Osteoblast (primary cell): ENCODE results near the gene TIMMDC1. TPM values are rescaled to one million over a fixed set of nuclear protein-coding genes. Genes with fewer than 3 reads are reported as not detected.

ENCODE experiments used
- DNase-seq: peaks from one replicate; pipeline ENCODE4 v3.0.0; 2011; ENCODE audit warnings: low spot score, mixed read lengths; ENCODE audit not compliant: insufficient read length; ENCODE audit errors: missing footprints
- H2AFZ ChIP-seq: 2 replicates; pipeline ENCODE4 v1.6.0; 2011; ENCODE audit warnings: mild to moderate bottlenecking, low read length
- H3K27ac ChIP-seq: 2 replicates; pipeline ENCODE4 v1.5.1; 2011; ENCODE audit warnings: mild to moderate bottlenecking, low read depth, low read length, moderate library complexity
- H3K27me3 ChIP-seq: 2 replicates; pipeline ENCODE4 v1.6.0; 2012; ENCODE audit warnings: mild to moderate bottlenecking, control low read depth, inconsistent platforms, low read length, moderate library complexity; ENCODE audit not compliant: insufficient read depth
- H3K36me3 ChIP-seq: 2 replicates; pipeline ENCODE4 v1.5.1; 2011; ENCODE audit warnings: mild to moderate bottlenecking, low read length, control low read depth, moderate library complexity; ENCODE audit not compliant: insufficient read depth
- H3K4me1 ChIP-seq: 2 replicates; pipeline ENCODE4 v1.5.1; 2011; ENCODE audit warnings: mild to moderate bottlenecking, low read length, control low read depth, moderate library complexity; ENCODE audit not compliant: insufficient read depth
- H3K4me2 ChIP-seq: 2 replicates; pipeline ENCODE4 v1.6.0; 2011; ENCODE audit warnings: mild to moderate bottlenecking, low read length; ENCODE audit not compliant: insufficient read depth
- H3K4me3 ChIP-seq: fragments of 200-600 bp; sonication (generic); 3 replicates; pipeline ENCODE4 v1.5.1; 2012; ENCODE audit warnings: mild to moderate bottlenecking, low read length, inconsistent platforms; ENCODE audit not compliant: insufficient read depth
- H3K79me2 ChIP-seq: 2 replicates; pipeline ENCODE4 v1.6.0; 2012; ENCODE audit warnings: mild to moderate bottlenecking, low read length, control low read depth, inconsistent platforms; ENCODE audit not compliant: insufficient read depth
- H3K9me3 ChIP-seq: 2 replicates; pipeline ENCODE4 v1.5.1; 2011; ENCODE audit warnings: low read depth, low read length, control low read depth
- H4K20me1 ChIP-seq: 2 replicates; pipeline ENCODE4 v1.6.0; 2012; ENCODE audit warnings: mild to moderate bottlenecking, low read length, control low read depth; ENCODE audit not compliant: insufficient read depth
- total RNA-seq: library from RNA; depleted of rRNA; stranded (reverse); fragments of >200 nt; gene quantifications from 2 replicates; pipeline ENCODE4 v1.2.3, GENCODE V29; 2012
- TF ChIP-seq, protein P1 (sequence below): IDR thresholded peaks from 2 replicates; pipeline ENCODE4 v1.5.1; 2011; ENCODE audit warnings: mild to moderate bottlenecking, low read depth, low read length, moderate library complexity; ENCODE audit errors: extremely low read depth

The TIMMDC1 gene
- total RNA-seq, 1 donor = 59.4 TPM

DNA sequence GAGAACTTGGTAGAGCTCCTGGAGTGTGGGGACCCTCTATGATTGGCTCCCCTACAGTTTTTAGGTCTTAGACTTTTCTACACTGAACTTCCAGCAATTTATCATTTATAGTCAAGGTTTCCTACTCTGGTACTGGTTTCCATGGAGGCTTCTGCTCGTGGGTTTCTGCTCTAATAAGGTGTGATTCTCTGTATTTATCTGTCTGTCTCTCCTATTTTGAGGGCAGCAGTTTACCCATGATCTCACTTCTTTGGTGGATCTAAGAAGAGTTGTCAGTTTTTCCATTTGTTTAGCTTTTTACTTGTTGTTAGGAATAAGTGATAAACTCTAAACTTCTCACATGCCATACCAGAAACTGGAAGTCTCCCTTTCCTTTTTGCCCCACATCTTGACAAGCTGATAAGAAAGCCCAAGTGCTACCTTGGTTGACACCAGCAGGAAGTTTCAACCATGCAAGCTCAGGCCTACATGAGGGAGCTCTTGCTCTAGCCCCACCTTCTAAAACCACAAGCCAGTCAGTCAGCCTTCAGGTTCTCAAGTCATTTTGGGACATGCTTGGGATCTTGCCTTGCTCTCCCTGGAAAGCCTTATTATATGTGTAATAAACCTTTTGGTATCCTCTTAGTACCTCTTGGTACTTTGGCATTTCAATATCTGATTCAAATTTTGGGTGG lies 10.0 kb downstream of the TIMMDC1 start:
- no peak for DNase-seq
- TF ChIP-seq, protein P1, sequence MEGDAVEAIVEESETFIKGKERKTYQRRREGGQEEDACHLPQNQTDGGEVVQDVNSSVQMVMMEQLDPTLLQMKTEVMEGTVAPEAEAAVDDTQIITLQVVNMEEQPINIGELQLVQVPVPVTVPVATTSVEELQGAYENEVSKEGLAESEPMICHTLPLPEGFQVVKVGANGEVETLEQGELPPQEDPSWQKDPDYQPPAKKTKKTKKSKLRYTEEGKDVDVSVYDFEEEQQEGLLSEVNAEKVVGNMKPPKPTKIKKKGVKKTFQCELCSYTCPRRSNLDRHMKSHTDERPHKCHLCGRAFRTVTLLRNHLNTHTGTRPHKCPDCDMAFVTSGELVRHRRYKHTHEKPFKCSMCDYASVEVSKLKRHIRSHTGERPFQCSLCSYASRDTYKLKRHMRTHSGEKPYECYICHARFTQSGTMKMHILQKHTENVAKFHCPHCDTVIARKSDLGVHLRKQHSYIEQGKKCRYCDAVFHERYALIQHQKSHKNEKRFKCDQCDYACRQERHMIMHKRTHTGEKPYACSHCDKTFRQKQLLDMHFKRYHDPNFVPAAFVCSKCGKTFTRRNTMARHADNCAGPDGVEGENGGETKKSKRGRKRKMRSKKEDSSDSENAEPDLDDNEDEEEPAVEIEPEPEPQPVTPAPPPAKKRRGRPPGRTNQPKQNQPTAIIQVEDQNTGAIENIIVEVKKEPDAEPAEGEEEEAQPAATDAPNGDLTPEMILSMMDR = no peak
- Histone ChIP-seq H3K79me2 (peaks cover 16% of the 10 kb centered on the region), H4K20me1 (no peaks in the 10 kb centered on the region), H3K27ac (no peak overlapping the region), H3K36me3 (peaks cover 51% of the 10 kb centered on the region), H3K4me3 (no peak overlapping the region), H3K9me3 (no peaks in the 10 kb centered on the region), H3K4me1 (peaks cover 2% of the 10 kb centered on the region), H3K4me2 (no peak overlapping the region), H2AFZ (no peak overlapping the region), H3K27me3 (no peaks in the 10 kb centered on the region)

DNA sequence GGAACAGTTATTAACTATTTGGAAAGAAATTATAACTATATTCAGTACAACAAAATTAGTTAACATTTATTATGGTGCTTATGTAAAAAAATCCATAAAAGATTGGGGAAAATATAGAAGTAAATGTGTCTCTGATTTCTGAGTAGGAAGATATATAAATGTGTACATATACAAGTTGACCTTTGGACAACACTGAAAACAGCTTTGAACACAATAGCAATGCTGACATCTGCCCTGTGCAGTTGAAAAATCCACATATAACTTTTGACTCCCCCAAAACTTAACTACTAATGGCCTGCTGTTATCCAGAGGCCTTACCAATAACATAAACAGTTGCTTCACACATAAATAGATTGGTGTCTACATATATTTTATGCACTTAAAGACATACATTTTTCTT lies 12.3 kb downstream of the TIMMDC1 start:
- peaks cover 12% of the 10 kb centered on the region for H3K79me2 ChIP-seq
- no peak overlapping the region for H2AFZ ChIP-seq
- peaks cover 54% of the 10 kb centered on the region for H3K36me3 ChIP-seq
- TF ChIP-seq, protein P1 = no peak
- H3K27ac ChIP-seq = no peak overlapping the region
- H3K9me3 ChIP-seq = no peaks in the 10 kb centered on the region
- H3K27me3 ChIP-seq = no peaks in the 10 kb centered on the region
- no peak overlapping the region for H3K4me3 ChIP-seq
- H3K4me1 ChIP-seq = peaks cover 2% of the 10 kb centered on the region
- no peak overlapping the region for H3K4me2 ChIP-seq
- DNase-seq = no peak
- H4K20me1 ChIP-seq = no peaks in the 10 kb centered on the region

DNA sequence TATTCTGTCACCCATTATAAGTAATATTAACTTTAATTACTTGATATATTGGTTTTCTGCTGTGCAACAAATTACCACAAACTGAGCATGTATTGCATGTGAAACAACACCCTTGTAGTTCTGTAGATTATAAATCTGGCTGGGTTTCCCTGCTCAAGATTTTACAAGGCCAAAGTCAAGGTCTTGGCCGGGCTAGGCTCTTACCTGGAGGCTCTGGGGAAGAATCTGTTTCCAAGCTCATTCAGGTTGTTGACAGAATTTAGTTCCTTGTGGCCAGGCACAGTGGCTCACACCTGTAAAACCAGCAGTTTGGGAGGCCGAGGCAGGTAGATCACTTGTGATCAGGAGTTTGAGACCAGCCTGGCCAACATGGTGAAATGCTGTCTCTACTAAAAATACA lies 16.3 kb downstream of the TIMMDC1 start:
- Histone ChIP-seq H3K4me2 (no peak overlapping the region), H2AFZ (no peak overlapping the region), H3K4me1 (no peaks in the 10 kb centered on the region), H3K4me3 (no peak overlapping the region), H4K20me1 (no peaks in the 10 kb centered on the region), H3K27me3 (no peaks in the 10 kb centered on the region), H3K36me3 (peaks cover 68% of the 10 kb centered on the region), H3K79me2 (no peaks in the 10 kb centered on the region), H3K9me3 (no peaks in the 10 kb centered on the region), H3K27ac (no peak overlapping the region)
- TF ChIP-seq, protein P1 = no peak
- no peak for DNase-seq

DNA sequence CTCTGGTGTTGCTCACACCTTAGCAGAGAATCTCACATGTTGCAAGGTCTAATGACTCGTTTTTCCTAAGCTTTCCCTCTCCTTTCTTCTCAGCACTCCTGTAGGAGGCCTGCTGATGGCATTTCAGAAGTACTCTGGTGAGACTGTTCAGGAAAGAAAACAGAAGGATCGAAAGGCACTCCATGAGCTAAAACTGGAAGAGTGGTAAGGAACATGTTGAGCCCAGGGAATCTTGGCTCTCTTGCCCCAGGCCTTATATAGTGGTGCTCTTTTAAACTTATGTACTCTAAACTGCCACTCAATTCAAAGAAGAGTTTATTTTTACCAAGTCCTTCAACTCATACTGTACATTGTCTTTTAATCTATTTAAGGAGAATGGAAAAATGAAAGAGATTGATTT lies 18.8 kb downstream of the TIMMDC1 start:
- H3K79me2 ChIP-seq = no peaks in the 10 kb centered on the region
- TF ChIP-seq, protein P1 = no peak

More for the DNA sequence above, 18.8 kb downstream of the TIMMDC1 start:
- no peak overlapping the region for H3K27ac ChIP-seq
- DNase-seq = no peak
- H3K4me2 ChIP-seq = no peak overlapping the region
- no peaks in the 10 kb centered on the region for H3K9me3 ChIP-seq
- no peaks in the 10 kb centered on the region for H3K4me1 ChIP-seq
- no peak overlapping the region for H2AFZ ChIP-seq
- no peaks in the 10 kb centered on the region for H4K20me1 ChIP-seq
- no peaks in the 10 kb centered on the region for H3K27me3 ChIP-seq
- peaks cover 71% of the 10 kb centered on the region for H3K36me3 ChIP-seq
- H3K4me3 ChIP-seq = no peak overlapping the region
